Ovary (tissue), 9 donors: ENCODE results near the gene ASB2. TPM values are rescaled to one million over a fixed set of nuclear protein-coding genes. Genes with fewer than 3 reads are reported as not detected.

Experiments used
- DNase-seq, 5 donors: peaks; one replicate each; pipeline ENCODE4 v3.0.0-alpha.2; 2019 to 2020
- H3K27ac ChIP-seq, 2 donors: fragments of 200-600 bp; one replicate each; pipeline versions ENCODE4 v1.5.1 to v1.8.0; 2019 to 2022
- H3K27me3 ChIP-seq: fragments of 200-600 bp; one replicate; pipeline ENCODE4 v1.8.0; 2022
- H3K36me3 ChIP-seq: fragments of 200-600 bp; sonication (generic); one replicate; pipeline ENCODE4 v1.5.1; 2019
- H3K4me1 ChIP-seq: one replicate; pipeline ENCODE4 v1.8.1; 2013; ENCODE audit warnings: mild to moderate bottlenecking, moderate library complexity; ENCODE audit not compliant: insufficient read depth
- H3K4me3 ChIP-seq: fragments of 200-600 bp; sonication (generic); one replicate; pipeline ENCODE4 v1.5.1; 2017
- H3K9me3 ChIP-seq, 2 donors: fragments of 200-600 bp in 1 of 2; sonication (generic) in 1 of 2; one replicate each; pipeline versions ENCODE4 v1.5.1 to v1.8.1; 2013 to 2019; ENCODE audit warnings: mild to moderate bottlenecking in 1 of 2, moderate library complexity in 1 of 2
- EP300 ChIP-seq: sonication (generic); formaldehyde crosslinking; IDR thresholded peaks from one replicate; pipeline ENCODE4 v1.6.1; 2017; ENCODE audit warnings: antibody characterized with exemption
- POLR2A ChIP-seq: fragments of 450-650 bp; IDR thresholded peaks from one replicate; pipeline ENCODE4 v1.6.1; 2017; ENCODE audit warnings: antibody characterized with exemption, mild to moderate bottlenecking, moderate library complexity
- WGBS, 3 donors: extraction: QIAGEN DNeasy Blood & Tissue Kit in 1 of 3; methylation state at CpG; one replicate each; pipeline versions ENCODE4 v1.1.5 to v1.1.7; 2013 to 2017; 5-methylcytosine and 5-hydroxymethylcytosine counted together
- intact Hi-C, 4 donors: fragments of 100-400 bp; cut with DNase I; formaldehyde crosslinking; loops; one replicate each; pipeline versions ENCODE4 v1.11.0 to v1.15.1; 2022 to 2023
- polyA plus RNA-seq, 2 donors: library from polyadenylated mRNA; stranded (reverse); fragments of 200-250 nt in 1 of 2; fragments of 350-450 nt in 1 of 2; fragmentation: Illumina TruSeq in 1 of 2; extraction: RNeasy Lipid Tissue Mini Kit (QIAGEN cat#74804) in 1 of 2; gene quantifications; one replicate each; pipeline ENCODE4 v1.2.3, GENCODE V29; 2013 to 2014
- total RNA-seq, 7 donors: library from RNA; depleted of rRNA in 2 of 7; stranded (reverse); fragments of >200 nt in 2 of 7; fragmentation: NEBNext Ultra II Directional in 3 of 7; extraction: Animal tissue kit (Norgen Biotek cat#: 25700) in 3 of 7; gene quantifications; one replicate each; pipeline versions ENCODE4 v1.1.0 to v1.2.4, GENCODE V29; 2016 to 2023
- TF ChIP-seq, protein P1 (sequence below), 3 donors: fragments of 450-650 bp in 2 of 3; fragments of 200-600 bp in 1 of 3; IDR thresholded peaks; one replicate each; pipeline versions ENCODE4 v1.5.1 to v1.8.0; 2016 to 2022; ENCODE audit warnings: antibody characterized with exemption in 3 of 3, mild to moderate bottlenecking in 1 of 3
- donor health status: DM: no; HTN: no; CAD: no; lungs with moderate emphysema.
- donor health status: DM: no; HTN: no; CAD: no.
- donor health status: Bipolar disorder and iron deficiency.
- donor health status: DM: yes; HTN: yes; CAD: no.
- donor health status: DM: no; HTN: no; CAD: no.
- donor health status: DM: yes; HTN: yes; CAD: no.

The ASB2 gene
- total and polyA plus RNA-seq, 9 donors: 1.3 to 25.6 (median 3.0) TPM

DNA sequence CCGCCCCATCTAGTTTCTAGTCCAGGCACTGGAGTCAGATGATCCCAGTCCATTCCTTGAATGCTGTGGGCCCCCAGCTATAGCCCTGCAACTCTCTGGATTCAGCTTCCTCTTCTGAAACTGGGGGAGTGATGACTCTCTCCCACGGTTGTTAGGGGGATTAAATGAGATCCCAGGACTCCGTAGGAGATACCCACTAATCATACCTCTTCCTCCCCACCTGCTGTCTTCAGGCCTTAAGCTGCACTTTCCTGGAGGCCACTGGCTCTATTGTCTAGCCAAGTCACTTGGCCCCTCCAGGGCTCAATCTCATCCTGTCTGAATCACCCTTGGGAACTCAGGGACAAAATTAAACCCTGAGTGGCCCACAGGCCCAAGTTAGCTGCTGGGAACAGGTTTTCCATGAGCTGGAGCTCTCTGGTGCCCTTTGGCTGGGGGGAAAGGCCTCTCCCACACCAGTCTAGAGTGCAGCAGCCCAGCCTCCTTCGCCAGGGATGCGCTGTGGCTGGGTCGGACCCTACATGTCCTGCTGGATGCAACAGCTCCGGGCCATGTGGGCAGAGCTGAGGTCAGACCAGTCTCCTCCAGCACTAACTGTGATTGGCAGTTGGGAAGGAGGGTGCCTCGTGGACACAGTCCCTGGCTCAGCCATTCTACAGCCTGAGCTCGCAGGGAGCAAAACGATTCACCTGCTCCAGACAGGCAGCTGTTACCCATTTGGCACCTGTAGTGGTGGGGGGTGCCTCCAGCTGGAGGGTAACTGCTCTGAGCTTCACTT, 6.0 kb upstream of the ASB2 start:
- no peak overlapping the region for H3K27ac ChIP-seq
- H3K9me3 ChIP-seq: no peaks in the 10 kb centered on the region
- TF ChIP-seq EP300 (no peak), POLR2A (no peak)
- TF ChIP-seq, protein P1, sequence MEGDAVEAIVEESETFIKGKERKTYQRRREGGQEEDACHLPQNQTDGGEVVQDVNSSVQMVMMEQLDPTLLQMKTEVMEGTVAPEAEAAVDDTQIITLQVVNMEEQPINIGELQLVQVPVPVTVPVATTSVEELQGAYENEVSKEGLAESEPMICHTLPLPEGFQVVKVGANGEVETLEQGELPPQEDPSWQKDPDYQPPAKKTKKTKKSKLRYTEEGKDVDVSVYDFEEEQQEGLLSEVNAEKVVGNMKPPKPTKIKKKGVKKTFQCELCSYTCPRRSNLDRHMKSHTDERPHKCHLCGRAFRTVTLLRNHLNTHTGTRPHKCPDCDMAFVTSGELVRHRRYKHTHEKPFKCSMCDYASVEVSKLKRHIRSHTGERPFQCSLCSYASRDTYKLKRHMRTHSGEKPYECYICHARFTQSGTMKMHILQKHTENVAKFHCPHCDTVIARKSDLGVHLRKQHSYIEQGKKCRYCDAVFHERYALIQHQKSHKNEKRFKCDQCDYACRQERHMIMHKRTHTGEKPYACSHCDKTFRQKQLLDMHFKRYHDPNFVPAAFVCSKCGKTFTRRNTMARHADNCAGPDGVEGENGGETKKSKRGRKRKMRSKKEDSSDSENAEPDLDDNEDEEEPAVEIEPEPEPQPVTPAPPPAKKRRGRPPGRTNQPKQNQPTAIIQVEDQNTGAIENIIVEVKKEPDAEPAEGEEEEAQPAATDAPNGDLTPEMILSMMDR (IDR thresholded peaks at IDR 0.05): no peak
- intact Hi-C loops: no loop called here
- H3K4me3 ChIP-seq: no peak overlapping the region
- H3K36me3 ChIP-seq: no peaks in the 10 kb centered on the region
- no peaks in the 10 kb centered on the region for H3K27me3 ChIP-seq
- H3K4me1 ChIP-seq: peaks cover 2% of the 10 kb centered on the region
- no peak for DNase-seq
- WGBS, 3 donors: 77 to 78% (median 77%) methylated on average over 9 to 10 of the region's 10 CpGs

DNA sequence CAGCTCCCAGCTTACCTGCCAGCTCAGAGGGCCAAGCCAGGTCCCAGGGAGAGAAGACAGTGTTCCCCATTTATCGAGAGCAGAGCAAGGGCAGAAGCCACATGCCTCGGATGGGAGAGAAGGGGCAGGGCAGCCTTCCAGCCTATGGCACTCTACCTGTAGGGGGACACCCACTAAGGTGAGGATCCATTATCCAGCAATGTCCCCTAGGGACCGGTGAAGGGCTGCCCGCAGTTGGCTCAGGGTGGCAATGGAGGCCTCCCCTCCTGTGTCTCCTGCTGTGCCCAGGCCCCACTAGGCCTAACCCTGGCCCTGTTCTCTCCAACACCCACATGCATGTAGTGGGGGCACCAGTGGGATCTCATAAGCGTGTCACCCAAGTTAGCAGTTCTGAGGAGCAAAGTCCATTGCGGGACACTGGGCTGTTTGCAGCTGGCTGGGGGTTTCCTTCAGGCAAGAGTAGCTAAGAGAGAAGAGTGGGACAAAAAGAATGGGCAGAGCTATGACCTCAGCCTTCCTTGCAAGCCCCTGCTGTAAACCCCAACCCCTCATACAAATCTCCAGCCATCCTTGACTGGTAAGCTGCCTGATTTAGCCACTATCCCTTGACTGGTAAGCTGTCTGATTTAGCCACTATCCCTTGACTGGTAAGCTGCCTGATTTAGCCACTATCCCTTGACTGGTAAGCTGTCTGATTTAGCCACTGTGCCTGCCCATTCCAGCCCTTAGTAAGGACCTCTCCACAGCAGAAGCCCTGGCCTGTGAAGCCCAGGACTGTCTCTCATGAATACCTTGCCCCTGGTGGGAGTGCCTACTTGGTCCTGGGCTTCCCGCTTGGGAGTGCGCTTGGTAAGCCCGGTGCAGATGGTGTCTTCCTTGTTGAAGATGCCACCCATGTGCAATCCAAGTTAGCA, 5.2 kb upstream of the ASB2 start:
- TF ChIP-seq, protein P1 (IDR thresholded peaks at IDR 0.05): no peak
- no peak for TF ChIP-seq POLR2A
- Histone ChIP-seq H3K27ac (no peak overlapping the region), H3K4me3 (no peak overlapping the region), H3K36me3 (no peaks in the 10 kb centered on the region), H3K27me3 (no peaks in the 10 kb centered on the region), H3K4me1 (peaks cover 2% of the 10 kb centered on the region), H3K9me3 (no peaks in the 10 kb centered on the region)
- WGBS, 3 donors: 92 to 93% (median 92%) methylated on average over 9 of the region's 9 CpGs
- intact Hi-C loops: no loop called here
- no peak for DNase-seq

DNA sequence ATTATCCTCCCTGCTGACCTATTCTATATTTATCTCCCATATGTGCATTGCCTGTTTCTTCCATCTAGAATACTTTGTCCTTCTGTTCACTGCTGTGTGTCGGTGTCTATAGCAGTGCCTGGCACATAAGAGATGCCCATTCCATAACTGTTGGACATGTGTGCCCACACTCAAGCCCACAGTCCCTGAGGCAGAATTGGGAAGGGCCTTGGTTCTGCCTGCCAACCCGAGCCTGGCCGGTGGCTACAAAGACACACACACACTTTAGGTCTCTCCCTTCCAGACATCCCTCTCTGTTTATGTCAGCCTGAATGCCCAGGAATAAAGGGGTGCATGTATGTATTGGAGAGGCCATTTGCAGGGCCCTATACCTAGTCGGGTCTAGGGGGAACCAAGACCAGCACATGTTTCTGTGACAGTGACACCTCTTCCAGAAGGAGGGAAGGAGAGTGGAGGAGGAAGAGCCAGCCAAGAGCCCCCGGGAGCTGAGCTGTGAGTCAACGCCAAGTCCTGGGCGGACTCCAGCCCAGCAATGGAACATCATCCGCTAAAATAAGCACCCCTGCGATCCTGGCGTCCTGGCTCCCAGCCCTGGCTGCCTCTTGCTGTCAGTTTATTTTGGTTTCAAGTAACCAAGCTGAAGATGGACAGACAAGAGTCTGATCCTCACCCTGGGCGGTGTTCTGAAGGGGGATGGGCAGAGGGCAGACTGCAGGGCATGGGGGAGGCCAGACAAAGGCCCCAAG, 4.3 kb upstream of the ASB2 start:
- intact Hi-C loops: no loop called here
- Histone ChIP-seq H3K27me3 (no peaks in the 10 kb centered on the region), H3K4me1 (peaks cover 2% of the 10 kb centered on the region), H3K4me3 (no peak overlapping the region), H3K36me3 (no peaks in the 10 kb centered on the region), H3K9me3 (no peaks in the 10 kb centered on the region), H3K27ac (no peak overlapping the region)
- TF ChIP-seq, protein P1 (IDR thresholded peaks at IDR 0.05): no peak
- TF ChIP-seq POLR2A (no peak), EP300 (no peak)
- DNase-seq: peak in 2 of 5 donors; percentile 39 to 47
- WGBS, 3 donors: 62 to 66% (median 62%) methylated on average over 11 of the region's 11 CpGs

DNA sequence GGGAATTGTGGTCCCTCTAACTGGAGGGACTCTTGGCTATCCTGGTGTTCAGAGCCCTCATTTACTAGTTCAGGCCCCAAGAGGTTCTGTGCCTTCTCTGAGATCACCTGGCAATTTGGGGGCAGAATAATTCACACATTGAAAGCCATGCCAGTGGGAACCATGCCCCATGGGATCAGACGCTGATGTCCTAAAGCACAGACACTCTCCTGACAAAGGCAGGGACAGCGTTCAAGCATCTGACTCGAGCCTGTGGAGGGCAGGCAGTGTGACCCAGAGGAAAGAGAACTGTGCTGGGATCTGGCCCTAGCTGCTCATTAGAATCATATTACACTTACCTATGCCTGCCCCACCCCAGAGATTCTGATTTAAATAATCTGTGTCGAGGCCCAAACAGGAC, 2.4 kb upstream of the ASB2 start:
- TF ChIP-seq POLR2A (no peak), EP300 (no peak)
- TF ChIP-seq, protein P1 (IDR thresholded peaks at IDR 0.05): no peak
- Histone ChIP-seq H3K27ac (no peak overlapping the region), H3K4me3 (no peak overlapping the region), H3K36me3 (no peaks in the 10 kb centered on the region), H3K9me3 (no peaks in the 10 kb centered on the region), H3K4me1 (no peaks in the 10 kb centered on the region), H3K27me3 (no peaks in the 10 kb centered on the region)
- intact Hi-C loops: no loop called here
- 68 to 76% (median 76%) methylated on average over 4 of the region's 4 CpGs for WGBS, 3 donors
- no peak for DNase-seq
